OCI-M2 (cell line): ENCODE measurements around the gene GRK3.

ENCODE experiments used
- DNase-seq: peaks from one replicate; lab custom pipeline; 2025; ENCODE audit not compliant: unreplicated experiment; lab: John Stamatoyannopoulos, UW

Gene GRK3

DNA sequence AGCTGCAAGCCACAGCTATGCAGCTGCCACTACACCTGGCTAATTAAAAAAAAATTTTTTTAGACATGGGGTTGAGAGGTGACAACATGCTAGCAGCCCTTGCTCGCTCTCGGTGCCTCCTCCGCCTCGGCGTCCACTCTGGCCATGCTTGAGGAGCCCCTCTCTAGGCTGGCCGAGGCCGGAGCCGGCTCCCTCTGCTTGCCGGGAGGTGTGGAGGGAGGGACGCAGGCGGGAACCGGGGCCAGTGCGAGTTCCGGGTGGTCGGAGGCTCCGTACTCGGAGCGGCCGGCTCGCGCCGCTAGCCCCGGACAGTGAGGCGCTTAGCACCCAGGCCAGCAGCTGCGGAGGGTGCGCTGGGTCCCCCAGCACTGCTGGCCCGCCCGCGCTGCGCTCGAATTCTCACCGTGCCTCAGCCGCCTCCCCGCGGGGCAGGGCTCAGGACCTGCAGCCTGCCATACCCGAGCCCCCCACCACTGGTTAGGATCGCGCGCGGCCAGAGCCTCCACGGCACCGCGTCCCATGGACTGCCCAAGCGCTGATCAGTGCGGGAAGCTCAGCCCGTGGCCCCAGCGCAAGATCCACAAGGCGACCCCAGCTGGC, 188.2 kb downstream of the GRK3 start:
- DNase-seq: no peak

DNA sequence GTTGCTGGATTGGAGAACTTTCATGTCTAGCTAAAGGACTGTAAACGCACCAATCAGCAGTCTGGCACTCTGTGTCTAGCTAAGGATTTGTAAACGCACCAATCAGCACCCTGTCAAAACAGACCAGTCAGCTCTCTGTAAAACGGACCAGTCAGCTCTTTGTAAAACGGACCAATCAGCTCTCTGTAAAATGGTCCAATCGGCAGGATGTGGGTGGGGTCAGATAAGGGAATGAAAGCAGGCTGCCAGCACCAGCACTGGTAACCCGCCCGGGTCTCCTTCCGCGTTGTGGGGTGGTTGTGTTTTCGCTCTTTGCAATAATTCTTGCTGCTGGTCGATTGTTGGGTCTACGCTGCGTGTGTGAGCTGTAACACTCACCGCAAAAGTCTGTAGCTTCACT, 188.8 kb downstream of the GRK3 start:
- DNase-seq: no peak

DNA sequence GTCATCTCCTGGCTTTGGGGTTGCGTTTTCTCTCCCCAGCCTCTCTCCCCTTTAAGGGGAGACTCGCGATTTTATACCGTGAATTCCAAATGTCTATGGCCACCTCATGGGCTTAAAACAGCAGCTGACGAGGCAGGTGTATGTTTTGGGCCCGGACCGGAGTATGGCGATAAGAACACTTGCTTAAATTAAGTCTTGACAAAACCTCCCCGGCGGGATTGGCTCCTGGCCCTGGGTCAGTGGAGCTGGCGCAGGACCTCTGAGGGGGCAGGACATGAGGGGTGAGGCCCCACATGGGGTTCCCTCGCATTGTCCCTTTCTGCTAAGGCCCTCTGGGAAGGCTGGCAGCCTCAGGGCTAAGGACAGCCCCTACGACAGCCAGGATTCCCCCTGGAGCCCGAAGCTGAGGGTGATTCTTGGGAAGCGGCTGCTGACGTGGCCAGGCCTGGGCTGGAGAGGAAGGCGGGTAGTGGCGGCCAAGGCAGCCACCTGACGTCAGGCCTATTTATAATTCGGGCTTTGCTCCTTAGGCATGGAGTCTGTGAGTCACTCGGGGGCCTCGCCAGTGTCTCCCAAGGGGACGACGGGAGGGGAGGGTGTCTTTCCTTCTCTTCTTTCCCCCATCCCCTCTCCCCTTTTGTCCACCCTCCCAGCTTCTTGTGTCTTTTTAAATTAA, 190.2 kb downstream of the GRK3 start:
- DNase-seq: no peak

DNA sequence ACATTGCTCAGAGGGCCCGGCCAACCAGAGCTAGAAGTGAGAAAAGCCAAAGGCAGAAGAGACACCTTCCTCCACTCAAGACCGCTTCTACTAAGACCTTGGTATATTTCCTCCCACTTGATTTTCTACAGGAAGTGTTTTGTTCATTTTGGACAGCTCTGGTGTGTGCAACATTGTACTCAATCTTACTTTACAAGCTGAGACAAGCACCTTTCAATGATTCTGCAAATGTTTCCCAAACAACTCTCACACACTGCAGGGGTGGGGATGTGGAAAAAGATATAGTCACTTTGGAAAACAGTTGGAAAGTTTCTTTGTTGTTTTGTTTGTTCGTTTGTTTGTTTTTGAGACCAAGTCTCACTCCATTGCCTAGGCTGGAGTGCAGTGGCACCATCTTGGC, 193.2 kb downstream of the GRK3 start:
- DNase-seq: no peak

DNA sequence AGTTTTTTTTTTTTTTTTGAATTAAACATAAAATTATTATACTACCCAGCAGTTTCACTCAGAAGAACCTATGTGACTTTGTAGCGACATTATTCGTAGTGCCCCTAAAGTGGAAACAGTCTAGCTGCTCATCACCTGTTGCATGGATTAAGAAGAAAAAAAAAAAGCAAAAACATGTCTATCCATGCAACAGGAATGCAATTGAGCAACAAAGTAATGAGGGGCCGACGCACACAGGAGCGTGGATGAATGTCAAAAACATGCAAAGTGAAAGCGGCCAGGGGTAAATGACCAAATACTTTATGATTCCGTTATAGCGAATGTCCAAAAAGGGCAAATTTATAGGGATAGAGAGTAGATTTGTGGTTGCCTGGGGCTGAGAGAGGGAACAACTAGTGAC, 193.8 kb downstream of the GRK3 start:
- no peak for DNase-seq

DNA sequence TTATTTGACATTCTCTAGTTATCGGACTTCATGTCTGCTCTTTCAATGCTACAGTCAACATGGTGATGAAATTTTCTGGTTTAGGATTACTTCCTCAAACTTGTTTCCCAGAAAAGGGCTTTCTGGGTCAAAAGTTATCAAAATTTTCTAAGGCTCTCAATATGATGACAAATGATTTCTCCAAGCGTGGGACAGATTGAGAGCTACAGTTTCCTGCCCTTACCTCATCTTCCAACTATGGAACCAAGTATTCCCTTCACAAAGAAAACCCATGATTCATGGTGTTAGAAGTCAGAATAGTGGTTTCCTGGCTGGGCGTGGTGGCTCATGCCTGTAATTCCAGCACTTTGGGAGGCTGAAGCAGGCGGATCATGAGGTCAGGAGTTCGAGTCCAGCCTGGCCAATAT, 195.4 kb downstream of the GRK3 start:
- no peak for DNase-seq

DNA sequence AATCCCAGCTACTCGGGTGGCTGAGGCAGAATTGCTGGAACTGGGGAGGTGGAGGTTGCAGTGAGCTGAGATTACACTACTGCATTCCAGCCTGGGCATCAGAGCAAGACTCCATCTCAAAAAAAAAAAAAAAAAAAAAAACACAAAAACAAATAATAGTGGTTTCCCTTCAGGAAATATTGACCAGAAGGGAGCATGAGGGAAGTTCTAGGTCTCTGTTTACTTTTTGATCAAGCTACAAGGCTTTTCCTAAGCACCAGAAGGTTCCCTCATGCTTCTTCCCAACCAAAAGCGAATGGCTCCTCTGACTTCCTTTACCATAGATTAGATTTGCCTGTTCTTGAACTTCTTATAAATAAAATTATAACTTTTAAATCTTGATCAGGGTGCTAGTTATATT, 195.8 kb downstream of the GRK3 start:
- no peak for DNase-seq

DNA sequence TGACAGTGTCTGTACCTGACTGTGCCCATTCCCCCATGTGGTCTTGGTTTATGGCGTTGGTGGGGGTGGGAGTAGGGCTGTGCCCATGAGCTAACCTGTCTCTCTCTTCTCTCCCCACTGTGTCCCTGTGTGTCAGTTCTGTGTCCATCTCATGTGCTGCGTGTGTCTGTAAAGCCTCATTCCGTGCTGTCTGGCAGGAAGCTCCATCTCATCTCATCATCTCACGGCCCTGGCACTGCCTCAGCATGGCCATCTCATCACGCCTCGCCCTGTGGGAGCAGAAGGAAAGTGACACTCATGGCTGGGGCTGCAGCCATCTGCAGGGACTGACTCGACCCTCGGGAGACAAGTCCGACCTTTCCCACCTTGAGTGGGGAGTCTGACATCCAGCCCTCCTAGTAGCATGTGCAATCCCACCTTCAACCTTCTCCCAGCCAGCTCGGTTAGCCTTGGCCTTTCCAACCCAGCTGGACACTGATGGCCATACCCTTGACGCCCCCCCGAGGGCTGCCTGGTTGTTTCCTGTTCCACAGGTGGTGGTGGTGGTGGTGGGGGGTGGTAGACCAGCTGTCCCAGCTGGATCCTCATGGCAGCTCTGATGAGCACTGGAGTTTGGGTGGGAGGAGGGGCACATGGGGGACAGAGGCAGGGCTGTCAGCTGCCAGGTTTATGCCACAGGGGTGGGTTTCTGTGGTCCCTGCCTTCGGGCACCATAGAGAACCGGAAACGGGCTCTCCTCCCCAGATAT, 196.5 kb downstream of the GRK3 start:
- DNase-seq: no peak

DNA sequence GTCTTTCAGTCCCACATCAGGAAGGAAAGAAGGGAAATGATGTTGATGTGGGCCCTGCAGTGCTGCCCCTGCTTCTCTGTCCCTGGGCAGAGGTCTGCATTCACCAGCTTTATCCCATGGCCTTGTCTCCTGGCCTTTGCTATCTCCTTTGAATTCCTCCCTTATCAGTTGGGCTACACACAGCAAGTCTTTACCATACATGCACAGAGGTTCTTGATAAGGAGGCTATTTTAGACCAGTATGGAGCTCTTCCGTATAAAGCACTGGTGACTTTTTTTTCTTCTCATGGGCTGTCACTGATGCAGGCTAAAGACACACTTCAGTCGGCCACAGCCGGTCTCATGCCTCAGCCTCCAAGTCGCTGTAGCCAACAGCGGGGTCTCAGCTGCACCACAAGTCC, 197.7 kb downstream of the GRK3 start:
- no peak for DNase-seq

DNA sequence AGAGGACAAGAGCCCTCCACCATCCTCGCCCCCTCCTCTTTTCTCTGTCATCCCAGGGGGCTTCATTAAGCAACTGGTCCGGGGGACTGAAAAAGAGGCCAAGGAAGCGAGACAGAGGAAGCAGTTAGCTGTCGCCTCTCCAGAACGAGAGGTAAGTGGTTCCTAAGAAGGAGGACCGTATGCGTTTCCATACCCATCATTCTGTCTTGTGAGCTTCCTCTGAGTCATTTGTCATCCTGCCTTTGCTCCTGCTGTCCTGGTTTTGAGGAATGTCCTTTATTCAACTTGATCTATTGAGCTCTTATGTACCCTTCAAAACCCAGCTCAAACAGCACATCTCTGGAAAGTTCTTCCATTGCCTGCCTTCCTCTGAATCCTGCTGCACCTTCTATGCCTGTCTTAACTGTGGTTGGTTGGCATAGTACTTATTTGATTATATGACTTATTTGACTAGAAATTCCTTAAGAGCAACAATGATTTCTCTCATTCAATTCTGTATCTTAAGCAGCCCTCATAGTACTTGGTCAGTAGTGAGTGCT, 198.8 kb downstream of the GRK3 start:
- no peak for DNase-seq

DNA sequence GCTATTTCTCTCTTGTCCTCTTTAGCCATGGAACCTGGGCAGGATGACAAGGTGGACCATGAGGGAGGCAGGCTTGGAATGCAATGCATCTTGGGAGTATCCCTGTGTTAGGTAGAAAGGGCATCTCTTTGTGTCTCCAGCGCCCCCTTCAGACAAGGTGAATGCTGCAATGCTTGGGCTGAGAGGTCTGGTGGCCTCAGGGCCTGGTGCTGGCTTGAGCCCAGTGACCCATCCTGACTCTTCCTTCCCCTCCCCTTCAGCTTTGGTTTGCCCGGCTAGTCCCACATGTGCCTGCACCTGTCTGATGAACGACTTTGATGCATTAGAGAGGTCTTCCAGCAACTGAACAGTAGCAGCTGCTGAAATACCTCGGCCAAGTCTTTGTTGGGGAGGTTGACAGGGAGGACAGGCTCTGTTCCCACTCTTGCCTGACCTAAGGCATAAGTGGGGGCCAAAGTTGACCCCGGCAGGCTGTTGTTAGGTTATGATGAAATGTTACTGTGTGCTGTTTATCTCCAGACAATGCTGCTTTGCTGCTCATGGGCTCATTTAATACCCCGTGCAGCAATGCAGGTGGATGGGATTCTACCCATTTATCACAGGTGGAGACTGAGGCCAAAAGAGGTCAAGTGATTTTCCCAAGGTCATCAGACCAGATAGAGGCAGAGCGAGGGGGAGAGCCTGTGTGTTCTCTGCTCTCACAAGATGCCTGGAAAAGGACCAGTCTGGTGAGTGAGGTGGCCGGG, 200.0 kb downstream of the GRK3 start:
- no peak for DNase-seq

DNA sequence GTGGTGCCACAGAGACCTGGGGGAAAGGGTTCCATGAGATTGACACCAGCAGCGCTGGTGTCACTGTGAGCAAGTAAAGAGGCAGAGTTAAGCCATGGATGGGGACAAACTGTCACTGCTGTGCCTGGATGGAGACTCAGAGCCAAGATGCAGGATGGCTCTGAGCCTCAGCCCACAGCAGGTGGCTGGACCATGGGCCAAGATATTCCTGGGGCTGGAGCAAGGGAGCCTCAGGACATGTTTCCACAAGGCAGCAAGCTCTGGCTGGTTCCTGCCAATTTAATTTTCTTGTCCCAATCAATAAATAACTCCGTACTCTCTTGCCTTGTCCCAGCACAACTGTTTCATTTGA, 200.5 kb downstream of the GRK3 start:
- no peak for DNase-seq

DNA sequence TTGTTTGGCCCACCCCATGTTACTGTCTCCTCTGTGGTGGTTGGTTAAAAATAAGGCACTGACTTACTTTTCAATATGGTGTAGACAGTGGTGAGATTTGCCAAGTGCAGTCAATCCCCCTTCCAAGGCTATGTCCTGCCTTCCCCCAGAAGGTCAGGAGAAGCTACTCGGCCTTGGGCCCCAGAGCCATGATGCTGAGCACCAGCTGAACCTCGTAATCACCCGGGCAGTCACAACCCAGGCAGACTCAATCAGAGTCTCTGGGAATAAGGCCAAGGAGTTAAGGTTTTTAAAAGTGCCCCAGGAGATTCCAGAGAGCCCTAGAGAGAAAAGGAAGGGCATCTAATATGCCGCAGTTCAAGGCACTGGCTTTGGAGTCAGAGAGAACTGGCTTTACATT, 201.3 kb downstream of the GRK3 start:
- no peak for DNase-seq

DNA sequence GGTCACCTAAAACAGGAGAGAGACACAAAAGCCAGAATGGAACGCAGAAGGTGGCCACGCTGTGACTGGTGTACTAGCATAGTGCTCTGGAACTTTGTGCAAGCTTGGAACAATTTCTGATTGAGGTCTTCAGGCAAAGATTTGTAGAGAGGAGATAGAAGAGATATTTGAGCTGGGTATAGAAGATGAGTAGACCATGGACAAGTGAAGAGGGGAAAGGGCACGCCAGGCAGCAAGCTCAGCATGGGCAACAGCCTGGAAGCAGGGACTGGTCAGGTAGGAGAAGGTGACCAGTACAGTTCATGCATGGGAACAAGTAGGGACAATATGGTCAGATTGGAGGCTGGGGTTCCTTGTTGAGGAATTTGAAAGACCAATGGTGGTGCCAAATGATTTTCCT, 201.9 kb downstream of the GRK3 start:
- DNase-seq: no peak

DNA sequence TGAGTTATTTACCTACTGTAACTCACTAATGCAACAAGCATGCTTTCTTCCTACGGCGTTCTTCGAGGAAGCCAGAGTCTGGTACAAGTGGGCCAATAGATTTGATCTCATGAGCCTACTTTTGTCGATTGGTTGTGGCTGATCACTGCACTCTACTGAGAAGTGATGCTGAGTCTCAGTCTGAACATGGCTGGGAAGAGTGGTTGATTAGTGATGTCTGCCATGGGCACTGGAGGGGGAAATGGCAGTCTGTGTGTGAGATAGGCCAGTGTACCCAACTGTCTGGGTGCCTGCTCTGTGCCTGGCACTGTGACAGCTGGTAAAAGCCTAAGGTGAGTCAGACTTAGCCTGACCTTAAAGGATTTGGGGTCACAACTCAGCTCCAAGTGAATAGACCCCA, 205.9 kb downstream of the GRK3 start:
- no peak for DNase-seq

DNA sequence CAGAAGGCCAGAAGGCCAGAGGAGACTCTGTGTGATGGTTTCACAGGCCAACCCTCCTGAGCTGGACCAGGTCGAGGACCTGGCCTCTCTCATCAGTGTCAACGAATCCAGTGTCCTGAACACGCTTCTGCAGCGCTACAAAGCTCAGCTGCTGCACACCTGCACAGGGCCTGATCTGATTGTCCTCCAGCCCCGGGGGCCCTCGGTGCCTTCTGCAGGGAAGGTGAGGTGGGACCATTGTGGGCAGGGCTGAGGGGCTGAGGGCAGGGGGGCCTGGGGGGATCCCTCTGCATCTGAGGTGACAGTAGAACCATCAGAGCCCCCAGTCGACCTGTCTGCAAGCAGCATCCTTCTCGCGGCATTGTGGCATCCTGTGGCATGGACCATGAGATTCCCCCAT, 207.8 kb downstream of the GRK3 start:
- DNase-seq: no peak

DNA sequence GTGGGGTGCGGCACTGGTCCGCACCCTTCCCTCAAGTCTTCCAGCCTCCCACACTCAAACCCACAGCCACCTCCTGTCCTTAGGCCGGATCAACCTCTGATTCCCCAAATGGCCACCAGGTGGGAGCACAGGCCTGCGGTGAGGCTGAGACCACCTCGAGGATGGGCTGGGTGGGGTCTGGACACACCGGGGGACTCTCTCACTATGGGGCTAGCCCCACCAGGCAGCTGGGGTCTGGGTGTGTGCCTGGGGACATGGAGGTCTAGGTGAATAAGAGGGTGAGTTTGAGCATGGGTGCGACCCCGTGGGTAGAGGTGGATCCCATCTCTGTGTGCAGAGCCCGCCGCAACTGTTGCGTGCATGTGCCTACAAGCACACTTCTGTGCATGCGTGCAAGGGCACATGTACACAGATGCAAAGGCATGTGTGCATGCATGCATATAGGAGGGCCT, 210.1 kb downstream of the GRK3 start:
- DNase-seq: no peak

DNA sequence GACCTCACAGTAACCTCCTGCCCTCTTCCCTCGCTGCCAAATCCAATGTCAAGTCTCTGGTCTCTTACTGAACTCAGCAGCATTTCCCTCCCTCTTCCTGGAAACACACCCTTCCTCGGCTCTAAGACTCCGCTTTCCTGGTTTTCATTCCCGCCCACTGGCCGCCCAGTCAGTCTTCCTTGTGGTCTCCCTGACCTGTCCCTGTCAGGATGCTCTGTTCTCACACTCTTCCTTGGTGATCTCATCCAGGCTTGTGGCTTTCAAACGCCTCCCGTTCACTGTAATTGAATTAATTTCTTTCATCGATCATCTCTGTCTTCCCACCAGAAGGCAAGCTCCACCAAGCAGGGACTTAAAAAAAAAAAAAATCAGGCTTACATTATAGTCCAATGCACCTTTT, 211.1 kb downstream of the GRK3 start:
- no peak for DNase-seq

DNA sequence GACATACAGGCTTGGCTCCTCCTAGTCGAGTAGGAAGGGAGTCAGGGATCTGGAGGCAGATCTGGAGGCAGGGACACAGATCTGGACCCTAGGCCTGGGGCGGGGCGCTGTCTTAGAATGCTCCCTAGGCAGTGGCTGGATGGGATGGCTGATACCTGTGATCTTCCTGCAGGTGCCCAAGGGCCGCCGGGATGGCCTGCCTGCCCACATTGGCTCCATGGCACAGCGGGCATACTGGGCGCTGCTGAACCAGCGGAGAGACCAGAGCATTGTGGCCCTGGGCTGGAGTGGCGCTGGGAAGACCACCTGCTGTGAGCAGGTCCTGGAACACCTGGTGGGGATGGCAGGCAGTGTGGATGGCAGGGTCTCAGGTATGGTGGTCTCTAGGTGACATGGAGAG, 212.9 kb downstream of the GRK3 start:
- no peak for DNase-seq

DNA sequence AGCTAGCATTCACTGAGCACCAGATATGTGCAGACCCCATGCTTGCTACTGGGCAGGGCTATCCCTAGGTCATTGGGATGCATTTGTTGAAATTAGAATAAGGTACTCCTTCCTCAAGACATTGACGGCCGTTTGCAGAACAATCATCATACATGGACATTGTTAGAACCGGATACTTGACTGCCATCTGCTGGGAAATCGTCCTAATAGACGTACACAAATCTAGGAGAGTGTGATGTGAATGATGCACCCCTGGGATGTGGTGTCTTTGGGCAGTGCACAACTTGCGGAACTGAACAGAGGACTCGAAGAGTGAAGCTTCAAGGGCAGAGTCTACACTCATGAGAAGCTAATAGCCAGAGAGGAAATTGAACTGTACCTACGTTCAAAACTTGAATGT, 213.4 kb downstream of the GRK3 start:
- no peak for DNase-seq
